ENCODE data around the gene AVP.

AVP gene

DNA sequence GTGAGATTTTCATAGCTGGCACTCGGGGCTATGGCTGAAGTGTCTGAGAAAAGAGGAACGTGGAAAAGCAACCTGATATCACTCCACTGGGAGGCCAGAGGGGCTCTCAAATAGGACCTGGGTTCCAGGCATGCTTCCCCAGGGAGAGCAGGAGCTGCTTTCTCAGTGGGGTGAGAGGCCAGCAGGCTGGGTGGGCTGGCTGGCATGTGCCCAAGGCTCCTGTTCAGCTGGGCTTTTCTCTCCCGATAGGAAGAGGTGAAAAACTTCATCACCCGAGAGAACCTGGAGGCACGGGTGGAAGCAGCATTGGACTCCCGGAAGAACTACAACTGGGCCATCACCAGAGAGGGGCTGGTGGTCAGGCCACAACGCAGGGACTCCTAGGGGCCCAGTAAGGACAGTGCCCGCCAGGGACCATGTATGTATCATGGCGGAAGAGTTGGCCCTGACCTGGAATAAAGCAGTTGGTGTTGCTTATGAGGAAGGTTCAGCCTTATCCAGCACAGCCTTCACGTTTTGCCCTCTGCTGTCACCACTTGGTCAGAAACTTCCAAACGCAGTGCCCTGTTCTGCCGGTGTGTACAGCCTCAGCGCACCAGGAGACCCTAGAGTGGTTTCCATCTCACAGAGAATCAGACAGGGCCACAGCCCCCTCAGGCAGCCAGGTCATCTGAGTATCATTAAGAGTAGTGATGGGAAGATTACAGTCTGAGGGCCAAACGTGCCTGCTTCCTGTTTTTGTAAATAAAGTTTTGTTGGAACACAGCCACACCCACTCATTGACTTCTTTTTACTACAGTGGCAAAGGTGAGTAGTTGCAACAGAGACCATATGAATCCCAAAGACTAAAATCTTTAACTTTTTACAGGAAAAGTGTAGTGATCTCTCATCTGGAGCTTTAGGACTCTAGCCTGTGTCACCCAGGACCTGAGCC is 36.8 kb downstream of the AVP start:
- DNase-seq (ENCODE audit: low read depth), result no peak

- DNase-seq (ENCODE audit: low read depth), result no peak
These were observed 37.7 kb downstream of the AVP start for GRCh38 chr20:3046677-3047462.

DNA sequence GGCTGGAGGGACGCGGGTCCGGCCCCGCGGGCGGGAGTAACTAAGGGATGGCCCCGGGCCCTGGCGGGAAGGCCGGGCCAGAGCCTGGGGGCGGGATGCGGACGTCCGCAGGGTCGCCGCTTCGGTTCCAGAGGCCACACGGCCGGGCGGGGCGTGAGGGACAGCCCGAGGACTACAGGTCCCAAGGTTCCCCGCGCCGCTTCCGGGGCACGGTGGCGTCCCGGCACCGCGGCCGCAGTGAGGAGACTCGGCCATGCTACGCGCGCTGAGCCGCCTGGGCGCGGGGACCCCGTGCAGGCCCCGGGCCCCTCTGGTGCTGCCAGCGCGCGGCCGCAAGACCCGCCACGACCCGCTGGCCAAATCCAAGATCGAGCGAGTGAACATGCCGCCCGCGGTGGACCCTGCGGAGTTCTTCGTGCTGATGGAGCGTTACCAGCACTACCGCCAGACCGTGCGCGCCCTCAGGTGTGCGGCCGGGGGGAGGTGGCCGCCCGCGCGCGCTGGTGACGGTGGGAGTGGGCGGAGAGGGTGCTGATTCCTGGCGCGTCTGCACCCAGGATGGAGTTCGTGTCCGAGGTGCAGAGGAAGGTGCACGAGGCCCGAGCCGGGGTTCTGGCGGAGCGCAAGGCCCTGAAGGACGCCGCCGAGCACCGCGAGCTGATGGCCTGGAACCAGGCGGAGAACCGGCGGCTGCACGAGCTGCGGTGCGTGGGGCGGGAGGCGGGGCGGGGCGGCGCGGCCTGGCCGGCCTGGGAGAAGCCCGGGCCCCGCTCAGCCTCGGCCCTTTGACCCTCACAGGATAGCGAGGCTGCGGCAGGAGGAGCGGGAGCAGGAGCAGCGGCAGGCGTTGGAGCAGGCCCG is 38.5 kb downstream of the AVP start, which contains the start of gene MRPS26:
Gene MRPS26, plus strand, starts transcription at position 237 of the 861 bp plus-strand sequence. Its CDS starts 17 bp downstream, at position 254.
- peak; percentile 79 for DNase-seq (ENCODE audit: low read depth)

GRCh38 chr20:3045042-3045815 is 39.3 kb downstream of the AVP start:
- no peak for DNase-seq (ENCODE audit: low read depth)

- no peak for DNase-seq (ENCODE audit: low read depth)
These were observed 40.1 kb downstream of the AVP start for GRCh38 chr20:3044336-3044965.

DNA sequence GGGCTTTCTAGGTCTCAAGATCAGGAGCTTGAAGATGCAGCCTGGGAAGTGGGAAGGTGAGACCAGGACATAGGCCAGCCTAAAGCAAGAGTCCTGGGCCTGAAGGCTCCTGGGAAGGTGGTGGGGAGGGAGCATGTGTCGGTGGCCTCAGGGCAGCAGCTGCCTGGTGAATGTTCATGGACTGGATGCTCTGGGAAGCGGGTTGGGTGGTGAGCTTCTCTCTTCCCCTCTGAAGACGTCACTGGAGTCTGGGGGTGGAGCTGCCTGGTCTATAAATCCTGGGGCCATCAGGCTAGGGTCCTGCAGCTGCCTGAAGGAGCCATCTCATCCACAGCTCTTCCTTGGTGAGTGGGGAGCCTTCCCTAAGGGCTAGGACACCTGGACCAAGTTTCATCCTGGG is 41.2 kb downstream of the AVP start, which contains the start of gene GNRH2:
Gene GNRH2, plus strand, starts transcription at position 301 of the 400 bp plus-strand sequence. CDS start 793 bp downstream, outside the sequence.
- DNase-seq (ENCODE audit: low read depth), result no peak

GRCh38 chr20:3042625-3043024 is 41.9 kb downstream of the AVP start:
- no peak for DNase-seq (ENCODE audit: low read depth)

DNA sequence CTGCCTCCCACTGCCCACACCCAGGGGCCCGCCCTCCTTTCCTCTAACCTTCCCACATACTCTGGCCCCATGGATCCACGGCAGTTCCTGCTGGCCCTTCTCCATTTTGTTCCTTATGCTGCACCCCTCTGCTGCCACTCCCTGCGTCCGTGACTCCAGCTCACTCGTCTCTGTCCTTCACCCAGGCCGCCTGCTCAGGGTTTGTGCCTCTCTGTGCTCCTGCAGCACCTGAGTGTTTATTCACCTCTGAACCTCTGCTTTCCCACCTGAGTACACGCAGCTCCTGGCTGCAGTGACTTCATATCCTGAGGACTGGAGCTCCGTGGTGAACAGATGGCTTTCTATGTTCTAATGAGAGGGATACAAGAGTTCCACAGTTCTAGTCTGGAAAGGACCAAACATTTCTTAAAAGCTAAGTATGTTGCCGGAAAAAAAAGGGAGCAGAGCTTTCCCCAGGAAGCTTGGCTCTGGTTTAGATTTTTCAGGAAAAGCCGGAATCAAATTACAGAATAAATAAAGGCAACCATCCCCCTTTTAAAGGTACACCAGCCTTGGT is 42.6 kb downstream of the AVP start:
- DNase-seq (ENCODE audit: low read depth), result no peak

DNA sequence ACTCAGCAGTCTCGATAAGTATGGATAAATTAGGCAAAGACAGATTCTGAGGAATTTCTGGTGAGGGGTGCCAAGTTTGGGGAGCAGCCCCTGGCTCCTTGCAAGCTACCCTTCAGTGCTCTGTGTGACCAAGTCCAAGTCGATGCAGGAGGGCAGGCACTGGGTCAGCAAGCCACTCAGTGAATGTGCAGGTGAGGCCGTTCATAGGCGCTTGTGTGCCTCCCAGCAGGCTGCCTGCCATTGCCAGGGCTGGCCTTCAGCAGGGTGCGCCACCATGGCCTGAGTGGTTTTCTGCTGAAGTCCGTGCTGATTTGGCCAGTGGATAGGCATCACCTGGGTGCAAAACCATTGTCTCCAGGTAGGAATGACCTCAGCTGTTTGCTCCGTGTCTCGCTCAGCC is 44.4 kb downstream of the AVP start:
- no peak for DNase-seq (ENCODE audit: low read depth)

GRCh38 chr20:3039426-3039825 is 45.1 kb downstream of the AVP start:
- no peak for DNase-seq (ENCODE audit: low read depth)

- no peak for DNase-seq (ENCODE audit: low read depth)
These were observed 46.1 kb downstream of the AVP start for GRCh38 chr20:3038454-3038853.

GRCh38 chr20:3037654-3038053 is 46.9 kb downstream of the AVP start:
- DNase-seq (ENCODE audit: low read depth), result no peak

- no peak for DNase-seq (ENCODE audit: low read depth)
These were observed 51.9 kb downstream of the AVP start for GRCh38 chr20:3032624-3033023.
